Muscle layer of colon (tissue), 2 donors: Measurements from ENCODE around the gene LHFPL3.
"Not testable (repeated sequence)": the region's sequence is repeated elsewhere in the genome, so short reads cannot be mapped to it uniquely, and the experiment has no call there.

ENCODE experiments used
- H3K27ac ChIP-seq: one replicate; pipeline ENCODE4 v1.7.0; 2013; ENCODE audit warnings: low read depth, mild to moderate bottlenecking, low read length, moderate library complexity
- H3K27me3 ChIP-seq, 2 donors: one replicate each; pipeline ENCODE4 v1.7.0; 2013; ENCODE audit warnings: low read length in 2 of 2, mild to moderate bottlenecking in 2 of 2; ENCODE audit not compliant: insufficient read depth in 2 of 2, control insufficient read depth in 1 of 2
- H3K36me3 ChIP-seq: one replicate; pipeline ENCODE4 v1.7.0; 2013; ENCODE audit warnings: mild to moderate bottlenecking, low read length; ENCODE audit not compliant: insufficient read depth
- H3K4me1 ChIP-seq: one replicate; pipeline ENCODE4 v1.7.0; 2013; ENCODE audit warnings: mild to moderate bottlenecking, low read length; ENCODE audit not compliant: insufficient read depth
- H3K4me3 ChIP-seq, 2 donors: one replicate each; pipeline ENCODE4 v1.7.0; 2013; ENCODE audit warnings: low read length in 2 of 2, low read depth in 1 of 2, mild to moderate bottlenecking in 1 of 2, moderate library complexity in 1 of 2
- H3K9ac ChIP-seq: one replicate; pipeline ENCODE4 v1.7.0; 2013; ENCODE audit warnings: low read length
- H3K9me3 ChIP-seq: one replicate; pipeline ENCODE4 v1.7.0; 2013; ENCODE audit warnings: mild to moderate bottlenecking, low read length
- donor health status: abdominal sarcoma.
- donor health status: Adenocarcinoma of cecum.

Gene LHFPL3

DNA sequence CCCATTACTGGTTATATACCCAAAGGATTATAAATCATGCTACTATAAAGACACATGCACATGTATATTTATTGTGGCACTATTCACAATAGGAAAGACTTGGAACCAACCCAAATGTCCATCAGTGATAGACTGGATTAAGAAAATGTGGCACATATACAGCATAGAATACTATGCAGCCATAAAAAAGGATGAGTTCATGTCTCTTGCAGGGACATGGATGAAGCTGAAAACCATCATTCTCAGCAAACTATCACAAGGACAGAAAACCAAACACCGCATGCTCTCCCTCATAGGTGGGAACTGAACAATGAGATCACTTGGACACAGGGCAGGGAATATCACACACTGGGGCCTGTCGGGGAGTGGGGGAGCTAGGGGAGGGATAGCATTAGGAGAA, 392.6 kb downstream of the LHFPL3 start:
- not testable (repeated sequence) for H3K36me3 ChIP-seq, H3K4me1 ChIP-seq, H3K27me3 ChIP-seq, H3K4me3 ChIP-seq, H3K9me3 ChIP-seq, H3K27ac ChIP-seq, H3K9ac ChIP-seq

DNA sequence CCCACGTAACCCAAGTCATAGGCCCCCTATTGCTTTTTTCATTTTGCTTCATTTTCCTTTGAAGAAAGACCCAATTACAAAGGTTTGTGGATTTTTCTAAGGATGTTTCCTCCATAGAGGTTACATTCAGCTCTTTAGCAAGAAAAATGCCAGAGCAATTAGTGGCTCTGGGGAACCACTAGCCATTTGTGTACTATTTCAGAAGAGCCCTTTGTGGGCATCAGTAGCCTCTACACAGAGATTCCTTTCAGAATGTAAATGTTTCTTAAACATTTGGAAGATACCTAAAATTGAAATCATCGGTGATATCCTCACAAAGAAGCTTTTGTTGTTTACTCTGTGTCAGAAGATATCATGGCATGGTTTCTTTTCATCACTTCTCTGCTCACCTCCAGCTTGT, 394.6 kb downstream of the LHFPL3 start:
- Histone ChIP-seq H3K27me3 (no peaks in the 10 kb centered on the region), H3K9ac (no peak overlapping the region), H3K4me1 (no peaks in the 10 kb centered on the region), H3K9me3 (no peaks in the 10 kb centered on the region), H3K36me3 (no peaks in the 10 kb centered on the region), H3K4me3 (no peak overlapping the region), H3K27ac (no peak overlapping the region)

DNA sequence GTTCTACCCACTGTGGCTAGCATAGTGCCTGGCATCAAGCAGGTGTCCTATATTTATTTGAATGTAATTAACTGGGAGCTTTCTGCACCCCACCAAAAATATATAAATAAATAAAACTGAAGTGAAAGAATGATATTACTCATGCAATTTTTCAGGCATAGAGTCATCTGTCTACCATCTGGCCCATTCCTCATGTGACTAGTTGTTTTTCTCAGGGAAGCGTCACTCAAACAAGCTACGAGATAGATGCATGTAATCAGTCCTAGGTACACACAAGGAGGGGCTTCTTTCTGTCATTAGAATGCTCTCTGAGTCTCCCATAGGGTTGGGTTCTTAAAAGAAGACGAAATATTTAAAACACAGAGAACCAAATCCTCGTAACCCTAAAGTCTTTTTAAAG, 430.1 kb downstream of the LHFPL3 start:
- Histone ChIP-seq H3K27ac (no peak overlapping the region), H3K36me3 (no peaks in the 10 kb centered on the region), H3K9me3 (no peaks in the 10 kb centered on the region), H3K4me3 (no peak overlapping the region), H3K27me3 (no peaks in the 10 kb centered on the region), H3K4me1 (no peaks in the 10 kb centered on the region), H3K9ac (no peak overlapping the region)

DNA sequence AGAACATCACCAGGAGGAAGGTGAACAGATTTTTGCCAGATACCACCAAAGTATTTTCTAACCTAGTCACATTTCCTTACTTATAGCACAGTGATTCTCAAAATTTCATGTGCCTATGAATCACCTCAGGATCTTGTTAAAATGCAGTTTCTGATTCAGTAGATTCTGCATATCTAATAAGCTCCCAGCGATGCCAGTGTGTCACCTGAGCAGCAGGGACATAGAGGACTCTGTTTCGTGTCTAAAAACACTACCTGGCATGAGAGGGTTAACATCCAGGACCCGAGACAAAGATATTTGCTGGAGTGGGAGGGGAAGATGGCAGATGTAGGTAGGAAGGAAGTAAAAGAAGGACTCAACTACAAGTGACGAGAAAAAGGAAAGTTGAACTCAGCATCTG, 433.5 kb downstream of the LHFPL3 start:
- H3K27me3 ChIP-seq, result no peaks in the 10 kb centered on the region
- H3K4me3 ChIP-seq, result no peak overlapping the region
- no peak overlapping the region for H3K9ac ChIP-seq
- H3K27ac ChIP-seq, result no peak overlapping the region
- no peaks in the 10 kb centered on the region for H3K36me3 ChIP-seq
- no peaks in the 10 kb centered on the region for H3K9me3 ChIP-seq
- H3K4me1 ChIP-seq, result no peaks in the 10 kb centered on the region

DNA sequence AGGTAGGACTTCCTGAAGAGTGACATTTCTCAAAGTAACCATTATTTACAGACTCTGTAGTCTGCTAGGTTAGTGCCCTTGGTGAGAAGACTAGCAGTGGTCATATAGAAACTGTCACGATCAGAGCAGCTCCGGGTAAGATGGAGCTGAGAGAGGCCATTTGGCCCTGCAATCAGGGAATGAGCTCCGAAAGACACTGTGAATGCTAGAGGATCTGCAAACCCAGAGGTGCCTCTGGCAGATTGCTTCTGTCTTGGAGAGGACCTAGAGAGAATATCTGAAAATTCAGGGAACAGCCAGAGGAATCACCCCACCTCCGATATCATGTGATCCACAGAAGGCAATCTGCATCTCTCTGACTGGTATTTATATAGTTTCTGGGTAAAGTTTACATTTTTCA, 438.7 kb downstream of the LHFPL3 start:
- no peaks in the 10 kb centered on the region for H3K4me1 ChIP-seq
- H3K4me3 ChIP-seq, result no peak overlapping the region
- no peaks in the 10 kb centered on the region for H3K9me3 ChIP-seq
- no peaks in the 10 kb centered on the region for H3K36me3 ChIP-seq
- H3K9ac ChIP-seq, result no peak overlapping the region
- H3K27ac ChIP-seq, result no peak overlapping the region
- no peaks in the 10 kb centered on the region for H3K27me3 ChIP-seq

DNA sequence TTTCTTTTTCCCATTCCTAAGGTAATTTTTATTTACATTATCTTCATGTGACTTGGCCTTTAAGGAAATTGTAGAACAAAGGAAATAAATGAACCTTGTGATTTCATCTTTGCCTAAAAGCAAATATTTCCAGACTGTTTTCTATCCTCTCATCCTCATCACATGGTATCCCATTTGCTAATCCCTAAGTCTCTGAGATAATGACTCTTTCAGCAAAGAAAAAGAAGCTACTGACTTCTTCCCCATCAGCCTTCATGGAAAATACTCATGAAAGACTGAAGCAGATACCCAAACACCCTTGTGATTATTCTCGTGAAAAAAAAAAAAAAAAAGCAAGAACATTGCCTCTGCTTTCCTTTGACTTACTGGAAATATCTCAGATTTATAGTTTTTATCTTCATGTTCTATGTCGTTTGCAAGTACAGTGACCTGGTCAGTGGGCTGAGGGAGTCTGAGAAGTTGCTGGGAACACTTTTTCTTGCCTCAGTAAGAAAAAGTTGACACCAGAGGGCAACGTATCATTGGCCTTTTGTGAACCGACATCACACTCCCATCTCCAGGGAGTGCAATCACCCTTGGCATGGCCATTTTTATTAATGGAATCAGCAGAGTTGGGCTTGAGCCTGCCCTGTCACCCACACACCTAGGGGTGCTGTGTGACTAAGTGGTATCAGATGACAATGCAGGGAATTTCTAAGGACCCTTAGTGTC, 439.6 kb downstream of the LHFPL3 start:
- Histone ChIP-seq H3K9me3 (no peaks in the 10 kb centered on the region), H3K27ac (no peak overlapping the region), H3K4me3 (no peak overlapping the region), H3K4me1 (no peaks in the 10 kb centered on the region), H3K36me3 (no peaks in the 10 kb centered on the region), H3K27me3 (no peaks in the 10 kb centered on the region), H3K9ac (no peak overlapping the region)

DNA sequence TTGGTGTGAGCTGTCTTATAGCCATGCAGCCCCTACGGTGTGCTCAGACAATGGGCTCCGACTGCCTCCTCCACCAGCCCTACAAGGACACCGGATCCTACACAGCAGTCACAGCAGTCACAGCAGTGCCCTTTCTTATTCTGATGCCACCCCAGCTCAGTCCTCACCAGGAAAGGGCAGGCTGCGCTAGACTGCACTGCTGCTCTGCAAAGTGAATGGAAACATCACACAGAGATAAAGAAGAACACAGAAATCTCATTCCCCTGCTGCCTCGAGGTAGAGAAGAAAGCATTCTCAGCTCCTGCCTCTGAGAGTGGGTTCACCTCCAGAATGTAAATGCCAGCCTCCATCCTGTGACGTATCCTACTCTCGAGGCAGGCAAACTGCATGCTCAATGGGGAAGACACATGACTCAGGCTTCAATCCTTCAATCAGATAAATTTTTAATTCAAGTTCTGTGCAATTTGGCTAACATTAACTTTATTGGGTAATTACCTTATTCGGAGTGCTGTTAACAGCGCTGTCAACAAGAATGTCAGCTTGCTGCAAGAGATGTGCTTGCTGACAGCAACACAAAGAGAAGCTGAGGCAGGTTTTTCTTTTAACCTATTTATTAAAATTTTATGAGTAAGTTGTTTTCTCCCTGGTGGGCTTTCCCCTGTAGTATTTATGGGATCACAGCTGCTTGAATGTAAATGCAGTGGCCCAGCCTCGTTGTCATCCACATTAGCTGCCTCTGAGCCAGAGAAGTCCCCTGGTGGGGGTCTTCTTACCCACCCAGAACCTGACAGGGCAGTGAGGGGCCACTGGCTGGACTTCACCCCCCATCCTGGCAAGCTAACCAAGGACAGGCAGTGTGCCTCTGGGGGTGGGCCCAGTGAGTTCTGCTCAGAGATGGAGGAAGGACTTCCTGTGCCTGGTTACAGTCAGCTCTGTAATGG, 444.3 kb downstream of the LHFPL3 start:
- no peaks in the 10 kb centered on the region for H3K27me3 ChIP-seq
- H3K4me1 ChIP-seq, result no peaks in the 10 kb centered on the region
- H3K9me3 ChIP-seq, result no peaks in the 10 kb centered on the region
- no peak overlapping the region for H3K4me3 ChIP-seq
- no peaks in the 10 kb centered on the region for H3K36me3 ChIP-seq
- H3K9ac ChIP-seq, result no peak overlapping the region
- H3K27ac ChIP-seq, result no peak overlapping the region

DNA sequence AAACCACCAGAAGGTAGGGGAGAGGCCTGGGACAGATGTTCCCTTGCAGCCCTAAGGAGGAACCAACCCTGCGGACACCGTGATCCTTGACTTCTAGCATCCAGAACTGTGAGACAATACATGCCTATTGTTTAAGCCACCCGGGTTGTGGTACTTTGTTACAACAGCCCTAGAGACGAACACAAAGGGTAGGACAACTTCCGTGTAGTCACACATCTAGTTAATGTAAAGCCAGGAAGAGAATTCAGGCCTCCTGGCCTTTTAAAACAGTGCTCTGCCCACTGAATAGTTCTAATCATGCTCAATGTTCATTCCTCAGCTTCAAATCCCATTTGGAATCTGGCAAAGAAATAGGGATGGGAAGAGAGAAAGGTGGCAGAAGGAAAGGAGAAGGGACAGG, 445.4 kb downstream of the LHFPL3 start:
- Histone ChIP-seq H3K9me3 (no peaks in the 10 kb centered on the region), H3K27me3 (no peaks in the 10 kb centered on the region), H3K9ac (no peak overlapping the region), H3K4me3 (no peak overlapping the region), H3K36me3 (no peaks in the 10 kb centered on the region), H3K27ac (no peak overlapping the region), H3K4me1 (no peaks in the 10 kb centered on the region)

DNA sequence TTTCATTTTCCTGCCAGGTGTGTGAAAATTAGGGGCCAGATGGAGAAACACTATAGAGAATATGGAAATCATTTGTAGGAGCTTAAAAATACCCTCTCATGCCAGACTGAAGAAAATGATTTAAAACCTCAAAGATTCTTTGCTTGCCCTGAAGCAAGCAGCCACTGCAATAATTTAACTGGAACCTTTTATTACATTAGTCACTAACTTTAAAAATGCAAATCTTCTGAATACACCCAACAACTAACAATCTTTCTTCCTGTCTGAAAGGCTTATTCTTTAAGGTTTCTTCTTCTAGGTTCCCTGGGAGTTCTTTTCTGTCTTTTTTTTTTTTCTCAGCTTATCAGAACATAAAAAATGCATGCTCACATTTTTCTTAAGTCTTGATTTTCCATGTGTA, 447.1 kb downstream of the LHFPL3 start:
- Histone ChIP-seq H3K9ac (no peak overlapping the region), H3K27me3 (no peaks in the 10 kb centered on the region), H3K27ac (no peak overlapping the region), H3K36me3 (no peaks in the 10 kb centered on the region), H3K9me3 (no peaks in the 10 kb centered on the region), H3K4me3 (no peak overlapping the region), H3K4me1 (no peaks in the 10 kb centered on the region)

DNA sequence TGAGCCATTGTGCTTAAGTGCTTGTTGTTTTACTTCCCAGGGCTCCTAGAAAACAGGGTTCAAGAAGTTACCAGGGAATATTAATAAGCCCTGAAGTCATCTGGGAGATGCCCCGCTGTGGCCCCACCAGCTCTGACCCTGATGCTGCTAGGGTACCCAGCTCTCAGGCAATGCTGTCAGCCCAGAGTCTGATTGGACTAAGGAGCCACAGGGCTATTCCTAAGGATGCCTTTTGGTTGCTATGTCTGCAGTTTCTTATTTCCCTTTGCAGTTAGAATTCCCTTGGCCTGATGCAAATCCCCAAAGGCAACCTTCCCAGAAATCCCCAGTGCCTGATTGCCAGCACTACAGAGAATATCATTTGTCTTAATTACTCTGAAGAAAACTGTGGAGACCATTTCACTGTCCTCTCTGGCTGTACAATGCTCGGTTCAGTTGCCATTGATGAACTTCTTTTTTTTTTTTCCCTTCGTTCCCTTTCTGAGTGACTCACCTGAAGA, 448.9 kb downstream of the LHFPL3 start:
- no peaks in the 10 kb centered on the region for H3K9me3 ChIP-seq
- no peak overlapping the region for H3K4me3 ChIP-seq
- no peaks in the 10 kb centered on the region for H3K36me3 ChIP-seq
- no peak overlapping the region for H3K9ac ChIP-seq
- H3K4me1 ChIP-seq, result no peaks in the 10 kb centered on the region
- H3K27me3 ChIP-seq, result no peaks in the 10 kb centered on the region
- no peak overlapping the region for H3K27ac ChIP-seq

DNA sequence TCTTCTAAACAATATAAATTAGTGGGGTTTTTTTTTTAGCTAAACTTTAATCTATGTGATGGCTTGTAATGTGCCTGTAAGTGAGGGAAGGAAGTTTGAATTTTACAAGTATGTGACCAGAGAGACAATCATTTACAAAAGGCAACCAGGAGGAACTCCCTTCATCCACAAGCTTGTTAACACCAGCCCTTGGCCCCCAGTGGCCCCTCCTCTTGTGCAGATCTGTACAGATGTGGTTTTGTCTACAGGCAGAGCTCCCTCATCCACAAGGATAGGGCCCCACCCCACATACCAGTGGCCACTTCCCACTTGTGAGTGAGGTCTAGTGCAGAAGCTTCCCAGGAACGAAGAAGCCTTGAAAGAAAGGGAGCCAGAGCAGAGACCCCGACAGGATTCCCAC, 451.5 kb downstream of the LHFPL3 start:
- Histone ChIP-seq H3K9ac (no peak overlapping the region), H3K4me1 (no peaks in the 10 kb centered on the region), H3K9me3 (no peaks in the 10 kb centered on the region), H3K4me3 (no peak overlapping the region), H3K27me3 (no peaks in the 10 kb centered on the region), H3K36me3 (no peaks in the 10 kb centered on the region), H3K27ac (no peak overlapping the region)
